GM10248 (cell line): ENCODE data around the gene PSAT1.

ENCODE experiments used
- CTCF ChIA-PET: fragments of 300-600 bp; sonication (Branson Sonifier 250); formaldehyde crosslinking; extraction: SDS; loops from one replicate; lab custom pipeline; 2021; ENCODE audit warnings: antibody characterized with exemption; lab: Yijun Ruan, JAX
- POLR2A ChIA-PET: fragments of 350-650 bp; sonication (Branson Sonifier 250); formaldehyde crosslinking; extraction: SDS; loops from one replicate; lab custom pipeline; 2020; ENCODE audit warnings: antibody characterized with exemption; lab: Yijun Ruan, JAX
- DNase-seq: peaks from one replicate; pipeline ENCODE4 v3.0.0; 2012; ENCODE audit errors: extremely low spot score
- TF ChIP-seq, protein P1 (sequence below): IDR thresholded peaks from 2 replicates; pipeline ENCODE4 v1.5.1; 2012; ENCODE audit warnings: mild to moderate bottlenecking, low read depth; ENCODE audit errors: extremely low read depth, missing control alignments, control extremely low read depth

The PSAT1 gene

GRCh38 chr9:78356634-78357033 is 59.7 kb downstream of the PSAT1 start:
- ChIA-PET CTCF (interaction anchor here (3.6 kb wide), 1 partner anchor 12 kb away, joined by 29 read pairs; no protein-coding TSS in a partner anchor), POLR2A (no interaction called here)
- TF ChIP-seq, protein P1, sequence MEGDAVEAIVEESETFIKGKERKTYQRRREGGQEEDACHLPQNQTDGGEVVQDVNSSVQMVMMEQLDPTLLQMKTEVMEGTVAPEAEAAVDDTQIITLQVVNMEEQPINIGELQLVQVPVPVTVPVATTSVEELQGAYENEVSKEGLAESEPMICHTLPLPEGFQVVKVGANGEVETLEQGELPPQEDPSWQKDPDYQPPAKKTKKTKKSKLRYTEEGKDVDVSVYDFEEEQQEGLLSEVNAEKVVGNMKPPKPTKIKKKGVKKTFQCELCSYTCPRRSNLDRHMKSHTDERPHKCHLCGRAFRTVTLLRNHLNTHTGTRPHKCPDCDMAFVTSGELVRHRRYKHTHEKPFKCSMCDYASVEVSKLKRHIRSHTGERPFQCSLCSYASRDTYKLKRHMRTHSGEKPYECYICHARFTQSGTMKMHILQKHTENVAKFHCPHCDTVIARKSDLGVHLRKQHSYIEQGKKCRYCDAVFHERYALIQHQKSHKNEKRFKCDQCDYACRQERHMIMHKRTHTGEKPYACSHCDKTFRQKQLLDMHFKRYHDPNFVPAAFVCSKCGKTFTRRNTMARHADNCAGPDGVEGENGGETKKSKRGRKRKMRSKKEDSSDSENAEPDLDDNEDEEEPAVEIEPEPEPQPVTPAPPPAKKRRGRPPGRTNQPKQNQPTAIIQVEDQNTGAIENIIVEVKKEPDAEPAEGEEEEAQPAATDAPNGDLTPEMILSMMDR: no peak
- no peak for DNase-seq

DNA sequence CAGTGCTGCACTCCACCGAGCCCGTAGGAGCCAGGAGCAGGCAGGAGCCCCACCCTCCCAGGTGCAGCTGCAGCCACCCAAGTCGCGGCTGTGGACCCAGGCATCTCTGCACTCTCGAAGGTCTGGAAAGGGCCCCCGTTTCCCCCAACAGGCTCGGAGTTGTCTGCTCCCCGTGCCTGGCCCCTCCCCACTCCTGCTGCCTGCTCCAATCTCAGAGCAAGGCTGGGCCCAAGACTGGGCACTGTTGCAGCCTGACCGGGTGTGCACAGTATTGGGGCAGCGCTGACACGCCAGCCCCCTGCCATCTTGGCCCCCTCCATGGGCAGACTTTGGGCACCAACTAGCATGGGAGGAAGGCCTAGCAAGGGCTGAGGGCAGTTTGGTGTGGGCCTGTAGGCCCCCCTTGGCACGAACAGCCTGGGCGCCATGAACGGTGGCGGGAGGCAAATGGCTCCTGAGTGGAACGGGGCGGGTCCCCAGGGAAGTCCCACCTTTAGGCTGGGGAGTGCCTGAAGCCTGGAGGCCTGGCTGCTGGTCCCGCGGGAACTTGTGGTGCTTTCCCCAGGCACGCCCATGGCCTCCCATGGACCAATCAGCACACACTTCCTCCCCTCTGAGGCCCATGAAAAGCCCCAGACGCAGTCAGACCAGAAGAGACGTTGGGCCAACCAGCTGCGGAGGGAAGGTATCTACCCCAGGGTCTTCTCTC is 60.4 kb downstream of the PSAT1 start:
- CTCF ChIA-PET: interaction anchor here (2.2 to 3.6 kb wide), 3 partner anchors 11 to 28 kb away, joined by 9 to 29 read pairs (median 9); no protein-coding TSS in a partner anchor
- no peak for DNase-seq

GRCh38 chr9:78358329-78359051 is 61.6 kb downstream of the PSAT1 start:
- TF ChIP-seq, protein P1: no peak
- DNase-seq: no peak
- ChIA-PET CTCF (interaction anchor here (2.2 to 3.6 kb wide), 3 partner anchors 10 to 29 kb away, joined by 9 to 29 read pairs (median 9); no protein-coding TSS in a partner anchor), POLR2A (no interaction called here)

More for the DNA sequence above, 60.4 kb downstream of the PSAT1 start:
- POLR2A ChIA-PET: no interaction called here
- TF ChIP-seq, protein P1: no peak

- POLR2A ChIA-PET: no interaction called here
- TF ChIP-seq, protein P1: no peak
- no peak for DNase-seq
- CTCF ChIA-PET: interaction anchor here (1.1 to 1.5 kb wide), 2 partner anchors 9 to 16 kb away, joined by 3 read pairs; no protein-coding TSS in a partner anchor
Observed at GRCh38 chr9:78363221-78363620, 66.3 kb downstream of the PSAT1 start.

- TF ChIP-seq, protein P1: no peak
- POLR2A ChIA-PET: no interaction called here
- no peak for DNase-seq
- CTCF ChIA-PET: no interaction called here
Observed at GRCh38 chr9:78365748-78366697, 69.1 kb downstream of the PSAT1 start.

DNA sequence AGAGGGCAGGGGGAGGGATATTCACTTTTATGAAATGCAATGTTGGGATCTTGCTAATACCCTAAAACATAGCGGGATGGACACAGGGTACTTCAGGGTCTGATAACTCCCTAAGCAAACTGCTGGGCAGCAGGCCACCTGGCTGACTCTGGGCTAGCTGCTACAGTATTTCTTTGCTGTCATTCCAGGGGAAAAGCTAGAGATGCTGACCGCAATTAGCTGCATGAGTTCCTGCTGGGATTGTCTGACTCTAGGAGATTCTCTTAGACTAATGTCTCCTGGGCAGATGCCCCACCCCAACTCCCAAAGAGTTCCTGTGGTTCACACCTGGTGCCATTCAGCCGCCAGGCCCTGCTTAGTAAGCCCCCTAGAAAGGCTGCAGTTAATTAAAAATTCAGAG is 69.9 kb downstream of the PSAT1 start:
- TF ChIP-seq, protein P1: no peak
- ChIA-PET POLR2A (no interaction called here), CTCF (no interaction called here)
- no peak for DNase-seq
